ENCODE measurements around the gene TBC1D5.

Gene TBC1D5

DNA sequence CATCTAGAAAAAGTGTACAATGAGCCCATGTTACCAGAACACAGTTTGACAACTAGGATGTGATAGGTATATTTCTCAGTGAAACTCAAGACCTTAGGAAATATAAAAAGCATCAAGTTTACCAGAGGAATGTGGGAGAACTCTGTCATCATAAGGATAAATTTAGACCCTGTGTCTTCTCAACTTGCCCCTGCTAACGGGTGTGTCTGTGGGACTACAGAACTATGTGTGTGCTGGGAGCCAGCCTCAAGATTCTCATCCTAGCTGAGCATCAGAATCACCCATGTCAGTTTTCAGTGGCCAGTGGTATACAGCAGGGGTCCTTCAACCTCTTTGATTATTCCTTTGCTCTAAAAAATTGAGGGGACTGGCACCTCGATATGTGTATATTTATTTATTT is 464.4 kb downstream of the TBC1D5 start:
- no peak for DNase-seq (ENCODE audit: low read depth)
- H3K4me3 ChIP-seq (ENCODE audit: low read depth, low read length) = no peak overlapping the region
- TF ChIP-seq MYC (IDR thresholded peaks at IDR 0.05; ENCODE audit: low read depth, low read length) (no peak), POLR2A (IDR thresholded peaks at IDR 0.05; ENCODE audit: extremely low read depth, insufficient read length) (no peak)
- TF ChIP-seq, protein P1, sequence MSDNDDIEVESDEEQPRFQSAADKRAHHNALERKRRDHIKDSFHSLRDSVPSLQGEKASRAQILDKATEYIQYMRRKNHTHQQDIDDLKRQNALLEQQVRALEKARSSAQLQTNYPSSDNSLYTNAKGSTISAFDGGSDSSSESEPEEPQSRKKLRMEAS (IDR thresholded peaks at IDR 0.05; ENCODE audit: low read depth, low read length) = no peak
- TF ChIP-seq, protein P2, sequence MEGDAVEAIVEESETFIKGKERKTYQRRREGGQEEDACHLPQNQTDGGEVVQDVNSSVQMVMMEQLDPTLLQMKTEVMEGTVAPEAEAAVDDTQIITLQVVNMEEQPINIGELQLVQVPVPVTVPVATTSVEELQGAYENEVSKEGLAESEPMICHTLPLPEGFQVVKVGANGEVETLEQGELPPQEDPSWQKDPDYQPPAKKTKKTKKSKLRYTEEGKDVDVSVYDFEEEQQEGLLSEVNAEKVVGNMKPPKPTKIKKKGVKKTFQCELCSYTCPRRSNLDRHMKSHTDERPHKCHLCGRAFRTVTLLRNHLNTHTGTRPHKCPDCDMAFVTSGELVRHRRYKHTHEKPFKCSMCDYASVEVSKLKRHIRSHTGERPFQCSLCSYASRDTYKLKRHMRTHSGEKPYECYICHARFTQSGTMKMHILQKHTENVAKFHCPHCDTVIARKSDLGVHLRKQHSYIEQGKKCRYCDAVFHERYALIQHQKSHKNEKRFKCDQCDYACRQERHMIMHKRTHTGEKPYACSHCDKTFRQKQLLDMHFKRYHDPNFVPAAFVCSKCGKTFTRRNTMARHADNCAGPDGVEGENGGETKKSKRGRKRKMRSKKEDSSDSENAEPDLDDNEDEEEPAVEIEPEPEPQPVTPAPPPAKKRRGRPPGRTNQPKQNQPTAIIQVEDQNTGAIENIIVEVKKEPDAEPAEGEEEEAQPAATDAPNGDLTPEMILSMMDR (IDR thresholded peaks at IDR 0.05; ENCODE audit: low read depth, low read length) = no peak

DNA sequence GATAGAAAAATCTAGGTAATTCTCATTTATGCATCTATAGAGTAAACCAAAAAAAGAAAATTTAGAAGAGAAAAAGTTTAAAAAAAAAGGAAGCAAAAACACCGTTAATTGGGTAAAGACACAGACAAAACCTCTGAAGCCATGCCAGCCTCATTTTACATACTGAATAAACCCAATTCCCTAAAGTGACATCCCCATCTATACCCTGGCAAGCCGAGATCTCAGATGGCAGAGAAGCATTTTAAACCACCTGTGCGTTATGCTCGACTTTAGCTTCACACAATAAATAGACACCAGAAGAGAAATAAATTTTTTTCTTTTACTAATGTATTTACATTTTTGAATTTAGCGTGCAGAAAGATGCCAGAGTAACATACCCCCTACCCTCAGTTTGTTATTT is 475.6 kb downstream of the TBC1D5 start:
- H3K4me3 ChIP-seq (ENCODE audit: low read depth, low read length) = no peak overlapping the region
- TF ChIP-seq, protein P2 (IDR thresholded peaks at IDR 0.05; ENCODE audit: low read depth, low read length) = no peak
- TF ChIP-seq MYC (IDR thresholded peaks at IDR 0.05; ENCODE audit: low read depth, low read length) (no peak), POLR2A (IDR thresholded peaks at IDR 0.05; ENCODE audit: extremely low read depth, insufficient read length) (no peak)
- TF ChIP-seq, protein P1 (IDR thresholded peaks at IDR 0.05; ENCODE audit: low read depth, low read length) = no peak
- DNase-seq (ENCODE audit: low read depth) = no peak

DNA sequence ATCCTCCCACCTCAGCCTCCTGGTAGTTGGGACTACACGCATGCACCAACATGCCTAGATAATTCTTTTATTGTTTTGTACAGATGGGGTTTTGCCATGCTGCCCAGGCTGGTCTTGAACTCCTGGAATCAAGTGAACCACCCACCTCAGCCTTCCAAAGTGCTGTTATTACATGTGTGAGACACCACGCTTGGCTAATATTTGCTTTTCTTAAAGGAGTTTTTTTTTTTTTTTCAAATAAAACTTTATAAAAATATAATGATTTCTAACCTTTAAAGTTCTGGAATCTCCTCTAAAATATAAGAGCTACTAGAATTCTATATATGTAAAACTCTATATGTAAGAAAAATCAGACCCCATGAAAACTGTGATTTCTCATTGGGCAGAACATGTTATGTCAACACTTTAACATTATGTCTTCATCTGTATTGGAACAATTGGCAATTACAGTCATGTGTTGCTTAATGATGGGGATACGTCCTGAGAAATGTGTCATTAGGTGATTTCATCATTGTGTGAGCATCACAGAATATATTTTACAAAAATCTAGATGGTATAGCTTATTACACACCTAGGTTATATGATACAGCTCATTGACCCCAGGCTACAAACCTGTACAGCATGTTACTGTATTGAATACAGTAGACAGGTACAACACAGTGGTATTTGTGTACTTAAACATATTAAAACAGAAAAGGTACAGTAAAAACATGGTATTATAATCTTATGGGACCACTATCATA is 480.6 kb downstream of the TBC1D5 start:
- no peak overlapping the region for H3K4me3 ChIP-seq (ENCODE audit: low read depth, low read length)
- DNase-seq (ENCODE audit: low read depth) = no peak
- TF ChIP-seq MYC (IDR thresholded peaks at IDR 0.05; ENCODE audit: low read depth, low read length) = no peak
- TF ChIP-seq, protein P1 (IDR thresholded peaks at IDR 0.05; ENCODE audit: low read depth, low read length) = no peak
- no peak for TF ChIP-seq POLR2A (IDR thresholded peaks at IDR 0.05; ENCODE audit: extremely low read depth, insufficient read length)
- TF ChIP-seq, protein P2 (IDR thresholded peaks at IDR 0.05; ENCODE audit: low read depth, low read length) = no peak

DNA sequence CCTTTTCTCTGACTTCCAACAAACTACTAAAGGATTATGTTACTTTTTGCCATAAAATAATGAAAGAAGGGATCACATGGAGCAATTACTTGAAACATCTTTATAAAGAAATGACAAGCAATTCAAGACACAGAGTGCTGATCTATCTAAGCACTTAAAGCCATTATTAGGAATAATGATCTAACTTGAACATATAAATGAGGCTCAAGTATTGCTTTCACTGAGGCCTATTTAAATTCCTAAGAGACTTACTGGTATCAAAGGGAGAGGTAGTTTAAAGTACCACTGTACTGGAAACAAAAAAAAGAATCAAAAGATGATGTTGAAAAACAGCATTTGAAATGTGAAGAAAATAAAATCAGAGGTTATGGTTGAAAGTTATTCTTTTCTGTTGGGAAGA is 482.2 kb downstream of the TBC1D5 start:
- TF ChIP-seq MYC (IDR thresholded peaks at IDR 0.05; ENCODE audit: low read depth, low read length) (no peak), POLR2A (IDR thresholded peaks at IDR 0.05; ENCODE audit: extremely low read depth, insufficient read length) (no peak)
- TF ChIP-seq, protein P2 (IDR thresholded peaks at IDR 0.05; ENCODE audit: low read depth, low read length) = no peak
- TF ChIP-seq, protein P1 (IDR thresholded peaks at IDR 0.05; ENCODE audit: low read depth, low read length) = no peak
- H3K4me3 ChIP-seq (ENCODE audit: low read depth, low read length) = no peak overlapping the region
- DNase-seq (ENCODE audit: low read depth) = no peak

DNA sequence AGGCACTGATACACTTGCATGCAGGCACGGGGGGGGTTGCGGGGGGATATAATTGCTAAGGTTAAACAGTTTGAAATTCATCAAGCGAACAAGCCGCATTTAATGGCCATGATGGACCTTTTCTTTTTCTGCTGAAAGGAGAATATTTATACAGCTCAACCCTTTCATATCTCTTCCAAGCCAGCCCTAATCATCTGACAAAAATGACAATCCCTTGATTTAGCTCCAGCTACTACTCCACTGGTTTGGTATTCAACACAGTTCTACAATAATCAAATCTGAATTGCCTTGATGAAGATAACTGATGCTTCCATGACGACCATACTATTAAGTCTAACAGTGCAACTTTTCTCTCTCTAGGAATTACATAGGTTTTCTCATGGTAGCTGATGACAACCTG is 482.7 kb downstream of the TBC1D5 start:
- no peak for DNase-seq (ENCODE audit: low read depth)
- TF ChIP-seq POLR2A (IDR thresholded peaks at IDR 0.05; ENCODE audit: extremely low read depth, insufficient read length) = no peak
- TF ChIP-seq, protein P2 (IDR thresholded peaks at IDR 0.05; ENCODE audit: low read depth, low read length) = no peak
- TF ChIP-seq MYC (IDR thresholded peaks at IDR 0.05; ENCODE audit: low read depth, low read length) = no peak
- TF ChIP-seq, protein P1 (IDR thresholded peaks at IDR 0.05; ENCODE audit: low read depth, low read length) = no peak
- H3K4me3 ChIP-seq (ENCODE audit: low read depth, low read length) = no peak overlapping the region

Data from NB4 (cell line).